NCI-H2196 treated with DMSO at 0.1 percent for 48 hours (cell line): ENCODE results near the gene RAB40B.

Source experiments
- DNase-seq: peaks from one replicate; lab custom pipeline; 2025; ENCODE audit not compliant: unreplicated experiment; lab: John Stamatoyannopoulos, UW

The RAB40B gene

DNA sequence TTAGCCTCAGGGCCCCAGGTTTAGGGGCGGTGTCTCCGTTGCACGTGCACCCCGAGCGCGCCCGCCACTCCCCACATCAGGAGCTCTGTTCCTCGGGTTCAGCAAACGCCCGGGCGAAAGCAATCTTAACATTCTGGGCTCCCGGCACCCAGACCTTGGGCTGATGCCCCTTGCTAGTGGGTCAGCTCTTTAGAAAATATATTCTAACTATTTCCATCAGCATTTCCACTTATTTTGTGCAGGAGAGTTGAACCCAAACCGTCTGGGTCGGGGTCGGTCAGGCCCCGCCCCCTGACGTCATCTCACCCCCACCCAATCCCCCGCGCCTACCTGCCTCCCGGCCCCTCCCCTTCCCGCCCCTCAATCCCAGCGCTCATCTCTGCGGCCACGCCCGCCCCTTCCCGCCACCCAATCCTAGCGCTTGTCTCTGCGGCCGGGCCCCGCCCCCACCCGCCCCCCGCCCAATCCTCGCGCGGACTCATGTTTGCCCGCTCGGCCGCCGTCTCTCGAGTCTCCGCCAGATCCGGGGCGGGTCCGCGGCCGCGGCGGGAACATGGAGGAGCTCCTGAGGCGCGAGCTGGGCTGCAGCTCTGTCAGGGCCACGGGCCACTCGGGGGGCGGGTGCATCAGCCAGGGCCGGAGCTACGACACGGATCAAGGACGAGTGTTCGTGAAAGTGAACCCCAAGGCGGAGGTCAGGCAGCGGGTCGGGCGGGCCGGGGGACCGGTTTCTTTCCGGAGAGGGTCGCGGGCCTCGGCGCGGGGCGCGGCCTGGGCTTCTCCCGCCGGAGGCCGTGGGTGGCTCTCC is 17.9 kb upstream of the RAB40B start, which contains the start of gene FN3KRP:
FN3KRP (plus strand) TSS at position 504 of the 808 bp plus-strand sequence; CDS start at position 554, 50 bp downstream.
- peak; percentile 96 for DNase-seq

DNA sequence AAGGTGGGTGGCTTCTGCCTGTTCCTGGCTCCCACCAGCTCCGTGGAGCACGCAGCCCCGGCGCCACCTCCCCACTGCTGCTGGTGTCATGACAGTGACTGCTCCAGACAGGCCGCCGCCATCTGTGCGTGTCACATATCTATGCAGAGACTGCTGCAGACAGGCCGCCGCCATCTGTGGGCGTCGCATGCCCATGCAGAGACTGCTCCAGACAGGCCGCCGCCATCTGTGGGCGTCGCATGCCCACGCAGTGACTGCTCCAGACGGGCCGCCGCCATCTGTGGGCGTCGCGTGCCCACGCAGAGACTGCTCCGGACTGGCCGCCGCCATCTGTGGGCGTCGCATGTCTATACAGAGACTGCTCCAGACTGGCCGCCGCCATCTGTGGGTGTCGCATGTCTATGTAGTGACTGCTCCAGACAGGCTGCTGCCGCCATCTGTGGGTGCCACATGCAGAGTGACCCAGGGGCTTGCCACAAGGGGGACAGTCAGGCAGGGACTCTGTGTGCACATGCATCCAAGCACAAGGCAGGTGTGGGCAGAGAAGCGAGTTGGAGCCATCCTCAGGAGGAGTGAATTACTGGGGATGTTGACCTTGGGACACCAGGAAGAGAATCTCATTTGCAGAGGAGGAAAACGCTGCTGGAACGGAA is 14.7 kb upstream of the RAB40B start:
- DNase-seq = no peak

DNA sequence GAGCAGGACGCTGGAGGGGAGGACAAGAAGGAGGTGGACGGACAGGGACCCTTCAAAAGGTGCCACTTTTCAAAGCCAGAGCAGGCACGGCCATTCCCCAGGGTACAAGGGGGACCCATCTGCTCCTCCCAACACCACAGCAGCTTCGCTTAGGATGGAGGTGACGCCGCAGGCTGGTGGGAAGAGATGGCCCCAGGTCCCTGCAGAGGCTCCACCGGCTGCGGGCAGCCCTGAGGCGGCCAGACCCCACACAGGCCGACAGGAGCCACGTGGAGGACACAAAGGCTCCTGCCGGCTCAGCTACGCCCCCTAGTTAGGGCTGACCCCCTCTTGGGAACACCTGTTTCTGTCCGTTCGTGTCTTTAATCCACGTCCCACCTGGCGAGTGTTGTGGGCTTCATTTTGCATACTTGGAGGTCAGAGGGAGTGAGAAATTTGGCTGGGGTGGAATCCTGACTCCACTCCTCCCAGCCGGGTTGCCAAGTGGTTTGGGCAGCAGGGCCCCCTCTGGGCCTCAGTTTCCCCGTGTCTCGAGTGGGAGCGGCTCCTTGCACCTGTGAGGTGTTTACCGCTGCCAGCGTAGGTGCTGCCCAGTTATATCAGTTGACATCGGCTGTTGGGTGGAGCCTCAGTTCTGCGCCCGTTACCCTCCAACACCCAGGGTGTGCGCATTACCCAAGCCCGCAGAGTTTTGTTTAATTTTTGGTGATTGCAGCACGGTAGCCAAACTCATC is 12.2 kb upstream of the RAB40B start:
- DNase-seq = no peak

GRCh38 chr17:82709676-82710498 is 11.4 kb upstream of the RAB40B start:
- no peak for DNase-seq

DNA sequence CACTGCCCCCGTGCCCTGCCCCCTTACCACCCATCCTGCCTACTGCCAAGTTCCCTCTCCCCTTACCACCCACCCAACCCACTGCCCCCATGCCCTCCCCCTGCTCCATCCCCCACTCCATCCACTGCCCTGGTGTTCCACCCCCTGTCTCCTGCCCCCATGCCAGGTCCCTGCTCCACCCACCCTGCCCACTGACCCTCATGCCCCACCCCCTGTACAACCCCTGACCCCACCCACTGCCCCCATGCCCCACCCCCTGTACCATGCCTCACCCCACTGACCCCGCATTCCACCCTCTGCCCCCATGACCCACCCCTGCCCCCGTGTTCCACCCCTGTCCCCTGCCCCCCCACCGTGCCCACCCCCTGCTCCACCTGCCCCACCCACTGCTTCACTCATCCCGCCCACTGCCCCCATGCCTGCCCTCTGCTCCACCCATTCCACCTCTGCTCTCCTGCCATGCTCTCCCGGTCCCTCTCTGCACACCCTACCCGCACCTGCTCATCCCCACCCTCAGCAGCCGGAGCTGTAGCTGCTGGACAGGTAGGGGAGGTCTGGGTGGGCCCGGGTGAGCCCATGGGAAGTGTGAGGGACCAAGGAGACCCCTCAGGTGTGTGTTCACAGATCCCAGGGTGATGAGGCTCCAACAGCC is 10.7 kb upstream of the RAB40B start:
- no peak for DNase-seq

GRCh38 chr17:82705756-82706155 is 7.3 kb upstream of the RAB40B start:
- no peak for DNase-seq

DNA sequence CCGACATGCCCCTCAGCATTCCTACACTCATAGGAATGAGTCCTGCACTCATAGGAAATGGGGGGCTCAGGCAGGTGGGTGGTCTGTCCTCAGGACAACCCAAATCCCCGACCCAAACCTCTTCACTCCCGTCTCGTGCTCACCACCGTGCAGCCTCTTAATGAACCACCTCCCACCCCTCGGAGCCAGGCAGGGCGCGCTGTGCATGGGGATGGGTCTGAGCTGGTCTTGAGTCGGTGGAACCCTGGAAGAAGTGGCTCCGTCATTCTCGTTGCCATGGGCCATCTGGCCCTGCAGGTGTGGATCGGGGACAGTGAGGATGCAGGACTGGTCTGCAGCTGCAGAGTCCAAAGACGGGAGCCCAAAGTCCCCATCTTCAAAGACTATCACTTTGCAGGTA is 6.4 kb upstream of the RAB40B start:
- no peak for DNase-seq

- DNase-seq = no peak
Measured at GRCh38 chr17:82703935-82704865, 5.7 kb upstream of the RAB40B start.

DNA sequence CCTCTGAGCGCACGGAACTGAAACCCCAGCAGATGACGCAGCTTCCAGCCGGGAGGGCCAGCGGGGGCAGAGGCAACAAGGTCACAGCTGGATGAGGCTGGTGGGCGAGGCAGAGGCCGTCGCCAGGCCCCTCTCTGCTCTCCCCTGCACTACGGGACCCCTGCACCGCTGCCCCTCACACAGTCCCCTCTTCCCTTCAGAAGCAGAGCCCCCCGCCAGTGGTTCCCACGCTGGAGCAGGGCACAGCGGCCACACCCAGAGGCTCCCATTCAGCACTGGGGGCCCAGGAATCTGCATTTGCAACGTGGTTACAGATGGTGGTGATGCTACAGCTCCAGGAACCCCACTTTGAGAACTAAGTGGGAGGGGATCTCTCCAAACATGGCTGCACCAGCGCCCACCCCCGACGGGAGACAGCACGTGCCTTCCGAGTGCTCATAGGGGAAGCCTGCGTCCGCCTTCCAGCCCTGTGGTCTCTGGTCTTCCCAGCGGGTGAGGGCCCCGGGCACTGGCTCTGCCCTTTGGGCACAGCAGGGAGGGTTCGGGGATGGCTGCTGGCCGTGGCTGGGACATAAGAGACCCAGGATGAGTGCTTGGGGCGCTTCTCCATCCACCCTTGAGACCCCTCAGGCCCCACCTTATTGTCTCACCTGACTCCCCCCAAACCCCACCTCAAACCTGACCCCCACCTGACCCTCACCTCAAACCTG is 4.7 kb upstream of the RAB40B start:
- DNase-seq = no peak

DNA sequence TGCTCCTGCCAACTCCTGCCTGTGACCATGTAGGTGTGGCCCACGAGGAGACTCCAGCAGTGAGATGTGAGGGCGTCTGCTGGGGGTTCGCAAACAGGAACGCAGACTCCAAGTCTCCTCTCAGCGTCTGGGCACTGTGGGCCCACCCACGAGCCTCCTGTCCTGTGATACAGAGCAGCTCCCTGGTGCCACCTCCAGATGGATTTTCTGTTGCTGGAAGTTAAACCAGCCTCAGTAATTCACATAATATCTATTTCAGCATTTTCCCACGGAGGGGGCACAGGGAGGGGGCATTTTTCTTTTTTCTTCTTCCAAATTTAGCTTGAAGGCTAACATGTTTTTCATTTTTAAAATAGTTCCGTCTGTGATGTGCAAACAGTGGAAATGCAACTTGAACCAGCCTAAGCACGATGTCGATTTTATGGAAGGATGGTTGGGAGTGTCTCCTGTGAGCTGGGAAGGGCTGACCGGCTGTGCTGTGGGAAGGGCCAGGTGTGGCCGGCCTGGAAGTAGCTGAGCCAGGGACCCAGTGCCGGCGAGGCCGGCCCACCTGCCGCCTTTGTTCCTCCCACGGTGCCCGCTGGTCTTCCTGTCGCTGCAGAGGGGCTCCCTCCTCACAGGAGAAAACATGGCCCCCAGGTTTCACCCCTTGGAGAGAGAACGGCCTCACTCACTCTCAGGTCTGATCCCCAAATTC is 3.9 kb upstream of the RAB40B start:
- no peak for DNase-seq

GRCh38 chr17:82699551-82699950 is 1.1 kb upstream of the RAB40B start:
- DNase-seq = no peak

DNA sequence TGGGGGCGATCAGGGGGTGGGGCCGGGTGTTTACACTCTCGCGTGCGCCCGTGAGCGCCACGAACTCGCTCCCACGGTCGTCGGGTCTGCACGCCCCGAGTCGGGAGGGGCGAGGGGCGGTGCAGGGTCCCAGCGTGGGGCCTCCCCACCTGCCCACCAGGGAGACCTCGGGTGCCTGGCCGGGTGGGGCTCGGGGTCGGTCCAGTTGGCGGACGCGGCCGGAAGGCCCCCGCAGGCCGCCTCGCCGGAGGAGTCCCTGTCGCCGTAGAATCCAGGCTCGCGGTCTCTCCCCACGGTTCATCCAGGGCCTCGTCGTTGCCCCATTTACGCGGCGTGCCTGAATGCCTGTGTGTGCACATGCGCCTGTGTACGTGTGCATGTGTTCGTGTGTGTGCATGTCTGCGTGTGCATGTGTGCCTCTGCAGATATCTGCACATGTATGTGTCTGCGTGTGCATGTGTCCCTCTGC is 510 bp upstream of the RAB40B start:
- DNase-seq = no peak

DNA sequence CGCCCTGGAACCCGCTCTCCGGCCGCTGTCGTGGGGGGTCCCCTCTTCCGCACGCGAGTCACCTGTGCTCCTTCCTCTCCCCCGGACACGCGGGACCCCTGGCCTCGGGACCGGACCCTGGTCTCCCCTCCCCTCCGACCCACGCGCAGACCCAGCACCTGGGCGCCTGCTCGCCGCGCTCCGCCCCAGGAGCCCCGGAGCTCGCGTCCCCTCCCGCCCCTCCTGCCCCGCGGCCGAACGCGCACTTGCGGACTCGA is 762 bp downstream of the RAB40B start:
- no peak for DNase-seq

GRCh38 chr17:82696916-82697807 is 1.3 kb downstream of the RAB40B start:
- DNase-seq = no peak

GRCh38 chr17:82696259-82696658 is 2.2 kb downstream of the RAB40B start:
- no peak for DNase-seq

DNA sequence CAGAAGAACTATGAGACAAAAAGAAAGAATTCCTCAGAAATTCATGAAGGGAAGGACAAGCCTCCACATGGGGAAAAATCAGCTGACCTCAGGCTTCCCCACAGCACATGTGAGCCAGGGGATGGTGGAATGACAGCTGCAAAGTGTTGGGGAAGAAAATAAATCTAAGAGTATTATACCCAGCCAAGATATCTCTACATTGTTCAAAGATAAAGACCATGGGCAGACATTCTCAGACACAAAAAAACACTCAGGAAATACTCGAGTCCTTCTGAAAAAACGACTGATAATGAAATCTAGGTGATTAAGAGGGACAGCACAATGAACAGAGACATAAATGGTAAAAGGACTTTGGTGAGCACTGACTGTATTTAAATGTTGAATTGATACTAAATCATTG is 3.9 kb downstream of the RAB40B start:
- DNase-seq = no peak

GRCh38 chr17:82693168-82693867 is 5.2 kb downstream of the RAB40B start:
- DNase-seq = no peak
